IPS-18c (cell line): ENCODE measurements around the gene PCID2.

Source experiments
- H3K4me3 ChIP-seq: 2 replicates; pipeline ENCODE4 v1.7.0; 2013; ENCODE audit warnings: low read depth, mild to moderate bottlenecking, low read length, moderate library complexity; ENCODE audit not compliant: insufficient read depth
- H3K9me3 ChIP-seq: one replicate; pipeline ENCODE4 v1.6.1; 2013; ENCODE audit warnings: mild to moderate bottlenecking, low read length, moderate library complexity; ENCODE audit not compliant: control insufficient read depth, insufficient read depth

PCID2 gene

DNA sequence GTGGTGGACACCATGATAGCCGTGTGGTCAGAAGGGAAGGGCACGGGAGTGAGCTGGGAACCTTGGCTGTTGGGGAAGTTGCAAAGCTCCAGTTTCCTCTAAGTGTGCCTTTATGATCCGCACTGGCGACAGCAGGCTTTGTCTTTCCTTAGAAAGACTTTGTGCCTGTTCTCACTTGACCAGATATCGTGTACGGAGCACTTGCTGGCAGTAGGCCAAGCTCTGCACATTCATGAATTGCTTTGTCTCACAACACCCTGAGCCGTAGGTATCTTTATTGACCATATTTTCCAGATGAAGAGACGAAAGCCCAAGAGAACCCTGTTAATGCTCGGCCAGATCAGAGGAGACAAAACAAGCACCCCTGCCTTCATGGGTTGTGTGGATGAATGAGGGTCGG, 16.0 kb upstream of the PCID2 start:
- no peaks in the 10 kb centered on the region for H3K9me3 ChIP-seq
- no peak overlapping the region for H3K4me3 ChIP-seq

DNA sequence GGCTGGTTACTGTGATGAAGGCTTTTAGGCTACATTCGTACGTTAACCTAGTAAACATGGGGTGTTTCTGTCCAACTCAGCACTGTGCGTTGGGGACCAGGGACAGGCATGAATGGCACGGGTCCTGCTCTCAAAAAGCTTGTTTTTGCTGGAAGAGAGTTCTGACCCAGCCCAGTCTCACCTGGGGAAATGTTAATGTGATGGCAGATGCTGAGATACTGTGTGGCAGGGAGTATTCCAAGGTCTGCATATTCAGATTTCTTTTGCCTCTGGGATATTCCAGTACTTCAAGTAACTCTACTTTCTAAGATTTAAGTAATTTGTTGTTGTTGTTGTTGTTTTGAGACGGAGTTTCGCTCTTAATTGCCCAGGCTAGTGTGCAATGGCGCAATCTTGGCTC, 14.6 kb upstream of the PCID2 start:
- no peak overlapping the region for H3K4me3 ChIP-seq

DNA sequence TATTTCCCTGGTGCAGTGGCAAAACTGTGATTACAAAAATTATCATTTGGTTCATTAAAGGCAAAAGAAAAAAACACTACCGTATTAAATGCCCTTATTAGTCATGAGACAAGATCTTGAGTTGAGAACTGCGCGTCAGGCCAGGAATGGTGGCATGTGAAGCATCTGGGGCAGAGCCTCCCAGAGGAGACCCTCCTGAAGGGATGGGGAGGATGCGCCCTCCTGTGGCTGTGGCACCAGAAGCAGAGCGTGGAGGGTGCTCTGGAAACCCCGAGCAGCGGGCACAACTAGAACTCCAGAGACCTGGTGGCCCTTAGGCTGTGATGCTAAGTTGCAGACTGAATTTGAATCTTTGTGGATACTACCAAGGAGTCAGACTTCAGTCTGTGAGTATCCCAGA, 12.4 kb upstream of the PCID2 start:
- Histone ChIP-seq H3K4me3 (no peak overlapping the region), H3K9me3 (no peaks in the 10 kb centered on the region)

More for the DNA sequence above, 14.6 kb upstream of the PCID2 start:
- no peaks in the 10 kb centered on the region for H3K9me3 ChIP-seq

DNA sequence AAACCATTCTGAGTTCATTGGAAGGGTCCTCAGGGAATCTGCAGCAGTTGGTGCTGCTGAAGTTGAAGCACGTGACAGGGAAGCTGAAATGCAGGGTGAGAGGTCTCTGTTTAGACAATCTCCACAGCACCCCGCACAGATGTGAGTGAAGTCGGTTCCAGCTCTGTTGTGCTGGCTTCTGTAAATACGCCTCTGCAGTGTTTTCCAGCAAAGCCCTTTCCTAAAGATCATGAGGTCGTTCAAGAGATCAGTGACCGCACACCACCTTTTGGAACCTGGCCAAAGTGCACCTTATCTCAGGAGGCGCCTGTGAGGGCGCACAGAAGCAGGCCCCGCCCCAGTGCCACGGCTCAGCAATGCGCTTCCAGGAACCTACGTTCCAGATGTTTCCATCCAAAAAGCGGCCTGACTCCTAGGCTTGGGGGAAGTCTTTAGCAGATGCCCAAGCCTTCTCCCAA, 11.7 kb upstream of the PCID2 start:
- no peak overlapping the region for H3K4me3 ChIP-seq

DNA sequence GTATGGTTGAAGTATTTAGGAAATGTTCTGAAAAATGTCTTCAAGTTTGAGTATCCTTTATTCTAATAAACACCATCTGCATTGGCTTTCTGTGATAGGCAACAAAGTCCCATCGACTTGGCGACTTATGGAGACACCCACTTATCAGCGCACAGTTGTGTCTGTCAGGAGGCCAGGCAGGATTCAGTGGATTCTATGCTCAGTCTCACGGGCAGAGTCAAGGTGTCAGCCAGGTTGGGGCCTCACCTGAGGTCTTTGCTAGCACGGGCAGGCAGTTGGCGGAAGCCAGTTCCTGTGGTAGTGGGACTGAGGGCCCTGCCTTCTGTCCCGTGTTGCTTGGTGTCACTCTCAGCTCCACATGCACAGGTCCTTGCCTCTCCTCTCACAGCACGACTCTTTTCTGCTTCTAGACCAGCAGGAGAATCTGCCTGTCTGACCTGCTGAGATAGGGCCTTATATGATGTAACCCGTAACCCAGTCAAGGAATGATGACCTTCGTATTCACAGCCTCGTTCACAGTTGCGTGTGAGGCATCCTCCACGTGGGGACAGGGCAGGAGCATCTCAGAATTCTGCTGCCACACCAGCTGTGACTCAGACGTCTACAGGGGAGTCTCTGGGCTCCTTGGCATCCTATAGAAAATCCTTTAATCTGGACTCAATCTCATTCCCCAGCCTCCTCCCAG, 10.9 kb upstream of the PCID2 start:
- no peak overlapping the region for H3K4me3 ChIP-seq

More for the DNA sequence above, 11.7 kb upstream of the PCID2 start:
- H3K9me3 ChIP-seq: no peaks in the 10 kb centered on the region

DNA sequence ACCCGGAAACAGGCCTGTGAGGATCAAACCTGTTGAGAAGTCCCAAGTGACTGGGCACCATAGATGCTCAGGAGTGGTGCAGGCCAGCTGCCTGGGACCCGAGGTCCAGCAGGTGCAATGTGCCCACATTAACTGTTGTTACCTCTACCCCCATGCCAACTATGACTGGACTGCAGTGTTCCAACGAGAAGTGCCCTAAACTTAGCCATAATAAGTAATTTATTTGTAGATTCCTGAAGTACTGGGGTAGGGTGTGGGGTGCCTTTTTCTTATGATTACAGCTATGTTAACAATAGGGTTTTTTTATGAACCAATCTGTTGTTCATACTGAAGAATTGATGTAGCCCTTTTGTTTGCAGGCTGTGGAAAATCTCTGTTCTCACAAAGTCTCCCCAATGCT, 10.1 kb upstream of the PCID2 start:
- Histone ChIP-seq H3K4me3 (no peak overlapping the region), H3K9me3 (no peaks in the 10 kb centered on the region)

More for the DNA sequence above, 10.9 kb upstream of the PCID2 start:
- H3K9me3 ChIP-seq: no peaks in the 10 kb centered on the region

DNA sequence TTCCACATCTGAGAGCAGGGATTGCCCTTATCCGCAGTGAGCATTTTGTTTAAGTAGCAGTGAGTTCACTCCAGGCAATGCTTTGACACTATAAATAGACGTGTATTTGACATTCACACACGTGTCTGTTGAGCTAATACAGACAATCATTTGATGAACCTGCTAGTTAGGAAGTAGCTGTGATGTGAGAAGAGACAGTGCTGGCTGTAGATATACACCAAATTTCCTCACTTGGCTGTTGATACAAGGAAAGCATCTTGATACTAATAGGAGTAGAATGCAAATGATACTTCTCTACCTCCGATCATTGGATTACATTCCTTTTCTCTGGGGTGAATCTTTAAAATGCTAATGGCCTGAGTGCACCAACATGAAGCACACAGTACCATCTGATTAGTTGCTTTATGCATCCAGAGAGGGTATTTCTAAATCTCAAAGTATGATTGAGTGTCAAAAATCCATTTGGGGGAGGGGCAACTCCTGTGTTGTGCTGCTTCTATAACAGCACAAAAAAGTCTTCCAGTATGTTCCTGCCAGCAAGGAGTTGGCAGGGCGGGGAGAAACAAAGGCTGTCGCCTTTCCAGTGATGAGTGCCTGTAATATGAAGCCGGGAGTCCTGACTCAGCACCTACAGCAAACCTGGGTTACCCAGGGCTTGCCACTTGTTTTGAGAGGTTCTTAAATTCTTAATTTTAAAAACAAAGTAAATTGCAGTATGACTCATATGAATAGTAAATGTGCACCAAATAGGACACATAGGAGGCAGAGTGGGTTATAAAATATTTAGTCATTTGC, 8.0 kb upstream of the PCID2 start:
- no peaks in the 10 kb centered on the region for H3K9me3 ChIP-seq
- H3K4me3 ChIP-seq: no peak overlapping the region

DNA sequence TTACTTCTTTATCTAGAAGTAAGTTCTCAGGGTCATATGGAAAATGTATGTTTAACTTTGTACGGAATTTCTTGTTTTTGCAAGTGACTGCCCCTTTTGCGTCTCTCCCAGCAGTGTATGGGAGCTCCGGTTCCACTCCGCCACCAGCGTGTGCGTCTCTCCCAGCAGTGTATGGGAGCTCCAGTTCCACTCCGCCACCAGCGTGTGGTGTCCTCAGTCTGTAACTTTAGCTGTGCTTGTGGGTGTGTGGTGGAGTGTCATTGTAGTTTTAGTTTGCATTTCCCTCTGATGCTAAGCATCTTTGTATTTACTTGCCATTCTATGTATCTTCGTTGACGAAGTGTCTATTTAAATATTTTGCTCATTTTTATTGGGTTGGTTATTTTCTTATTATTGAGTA, 3.3 kb upstream of the PCID2 start:
- Histone ChIP-seq H3K9me3 (no peaks in the 10 kb centered on the region), H3K4me3 (no peak overlapping the region)

DNA sequence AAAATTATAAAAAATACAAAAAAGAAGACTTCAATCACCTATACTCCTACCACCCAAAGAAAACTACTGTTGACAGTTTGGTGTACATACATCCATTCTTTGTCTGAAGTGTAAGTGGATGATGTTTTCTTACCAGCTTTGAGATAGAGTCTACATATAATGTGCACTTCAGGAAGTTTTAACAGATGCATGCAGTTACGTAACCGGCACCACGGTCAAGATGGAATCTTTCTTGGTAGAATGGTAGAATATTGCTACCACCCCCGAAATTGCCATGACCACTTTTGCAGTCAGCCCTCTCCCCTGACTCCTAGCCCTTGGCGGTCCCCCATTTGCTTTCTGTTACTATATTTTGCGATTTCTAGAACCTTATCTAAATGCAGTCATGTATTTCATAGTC, 2.4 kb upstream of the PCID2 start:
- H3K4me3 ChIP-seq: no peak overlapping the region
- H3K9me3 ChIP-seq: no peaks in the 10 kb centered on the region

DNA sequence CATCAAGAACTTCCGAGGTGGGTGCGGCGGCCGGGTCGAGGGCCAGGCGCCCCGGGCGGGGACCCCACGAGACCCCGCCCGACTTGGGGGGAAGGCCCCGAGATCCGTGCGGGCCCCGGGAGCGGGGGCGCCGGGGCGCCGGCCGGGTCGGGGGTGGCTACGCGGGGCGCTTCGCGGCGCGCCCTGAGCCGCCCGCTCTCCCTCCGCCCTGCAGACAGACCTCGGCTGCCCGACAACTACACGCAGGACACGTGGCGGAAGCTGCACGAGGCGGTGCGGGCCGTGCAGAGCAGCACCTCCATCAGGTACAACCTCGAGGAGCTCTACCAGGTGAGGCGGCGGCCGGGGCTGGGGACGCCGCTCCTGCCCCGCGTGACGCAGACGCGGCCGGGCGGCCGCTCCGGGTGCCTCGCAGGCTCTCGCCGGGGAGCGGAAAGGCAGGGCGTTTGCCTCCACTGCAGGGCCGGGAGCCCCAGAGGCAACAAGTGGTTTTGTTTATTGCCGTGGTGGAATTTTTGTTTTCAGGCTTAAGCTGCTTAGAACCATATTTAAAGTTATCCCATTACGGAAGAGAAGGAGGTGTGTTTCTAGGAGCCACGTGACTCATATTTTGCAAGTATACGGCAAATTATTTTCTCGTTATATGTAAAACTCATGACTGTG, 1.4 kb upstream of the PCID2 start:
- no peaks in the 10 kb centered on the region for H3K9me3 ChIP-seq
- H3K4me3 ChIP-seq: peak overlapping the region; percentile 93

DNA sequence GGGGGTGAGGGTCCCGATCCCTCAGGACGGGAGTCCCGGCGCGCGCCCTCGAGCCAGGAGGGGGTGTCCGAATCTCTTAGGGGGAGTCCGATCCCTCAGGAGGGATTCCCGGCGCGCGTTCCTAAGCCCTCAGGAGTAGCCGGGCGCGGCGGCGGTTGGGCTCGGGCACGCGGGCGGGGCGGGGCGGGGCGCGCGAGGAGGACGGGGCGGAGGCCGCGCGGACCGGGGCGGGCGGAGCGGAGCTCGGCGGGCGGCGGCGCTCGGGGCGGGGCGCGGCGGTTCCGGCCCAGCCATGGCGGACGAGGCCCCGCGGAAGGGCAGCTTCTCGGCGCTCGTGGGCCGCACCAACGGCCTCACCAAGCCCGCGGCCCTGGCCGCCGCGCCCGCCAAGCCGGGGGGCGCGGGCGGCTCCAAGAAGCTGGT, 878 bp upstream of the PCID2 start, which contains the start of gene CUL4A:
CUL4A (plus strand) TSS at position 278 of the 423 bp plus-strand sequence; CDS start at position 293, 15 bp downstream.
- Histone ChIP-seq H3K4me3 (peak within 1 kb of the TSS; percentile 98), H3K9me3 (no peaks in the 10 kb centered on the region)

DNA sequence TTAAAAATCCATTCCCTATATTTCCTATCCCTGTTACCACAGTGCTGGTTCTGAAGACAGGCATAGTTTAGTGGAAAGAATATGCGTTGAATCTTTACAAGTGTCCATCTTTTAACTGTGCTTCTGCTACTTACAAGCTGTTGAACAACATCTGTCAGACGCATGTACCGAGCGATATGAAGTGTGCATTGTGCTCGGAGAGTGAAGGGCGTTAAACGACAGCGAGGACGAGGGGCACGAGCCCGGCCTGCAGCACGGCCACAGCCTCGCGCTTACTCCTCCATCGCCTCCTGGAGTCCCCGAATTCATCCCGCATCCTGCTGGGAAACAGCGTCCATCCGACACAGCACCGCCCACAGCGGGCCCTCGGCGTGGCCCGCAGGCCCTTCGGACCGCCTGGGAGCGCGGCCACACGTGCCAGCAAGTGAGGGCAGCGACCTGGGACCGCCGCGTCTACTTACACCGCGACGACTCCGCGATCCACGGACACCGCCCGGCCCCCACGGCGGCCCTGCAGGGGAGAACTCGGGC, 514 bp downstream of the PCID2 start:
- Histone ChIP-seq H3K4me3 (peak overlapping the region; percentile 98), H3K9me3 (no peaks in the 10 kb centered on the region)

DNA sequence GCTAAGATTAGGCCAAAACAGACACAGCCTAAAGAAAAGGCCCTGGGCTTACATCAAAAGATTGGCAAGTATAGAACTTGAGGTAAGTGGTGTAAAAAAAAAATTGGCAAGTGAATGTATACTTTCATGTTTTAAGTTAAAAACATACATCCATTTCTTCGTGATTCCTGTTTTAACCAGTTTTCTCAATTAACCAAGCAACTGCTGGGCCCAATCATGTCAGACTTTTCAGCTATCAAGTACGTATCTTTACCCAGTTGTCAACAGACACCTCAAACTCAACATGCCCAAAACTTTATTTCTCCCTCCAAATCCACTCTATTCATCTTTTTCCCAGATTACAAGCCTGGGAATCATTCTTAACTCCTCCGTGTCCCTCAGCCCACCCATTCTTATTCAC, 1.0 kb downstream of the PCID2 start:
- H3K9me3 ChIP-seq: no peaks in the 10 kb centered on the region
- H3K4me3 ChIP-seq: peak overlapping the region; percentile 98

DNA sequence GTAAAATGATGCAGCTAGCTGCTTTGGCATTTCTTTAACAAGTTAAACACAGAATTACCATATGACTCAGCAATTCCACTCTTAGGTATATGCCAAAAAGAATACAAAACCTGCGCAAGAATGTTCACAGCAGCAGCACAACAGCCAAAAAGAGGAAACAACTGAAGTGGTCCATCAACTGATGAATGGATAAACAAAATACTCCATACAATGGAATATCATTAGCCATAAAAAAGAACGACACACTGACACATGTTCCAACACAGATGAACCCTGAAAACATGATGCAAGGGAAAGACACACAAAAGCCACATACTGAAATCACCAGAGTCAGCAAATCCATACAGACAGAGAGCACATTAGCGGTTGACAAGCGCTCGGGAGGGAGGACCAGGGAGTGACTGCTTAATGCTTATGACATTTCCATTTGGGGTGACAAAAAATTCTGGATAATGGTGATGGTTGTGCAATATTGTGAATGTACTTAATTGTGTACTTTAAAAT, 3.0 kb downstream of the PCID2 start:
- no peaks in the 10 kb centered on the region for H3K9me3 ChIP-seq

DNA sequence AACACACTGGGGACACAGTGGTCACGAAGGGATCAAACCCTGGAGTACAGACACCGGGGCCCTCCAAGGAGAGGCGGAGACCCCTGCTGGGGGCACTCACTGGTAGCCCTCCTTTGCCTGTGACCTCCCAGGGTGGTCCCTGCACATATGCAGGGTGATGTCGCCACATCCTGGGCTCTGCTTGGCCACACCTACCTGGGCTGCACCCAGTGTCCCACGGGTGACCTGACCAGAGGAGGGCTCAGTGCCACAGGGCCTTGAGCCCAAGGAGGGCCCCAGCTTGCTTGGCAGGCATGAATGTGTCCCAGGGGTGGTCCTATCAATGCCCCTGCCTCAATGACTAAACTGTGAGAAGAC, 4.1 kb downstream of the PCID2 start:
- Histone ChIP-seq H3K9me3 (no peaks in the 10 kb centered on the region), H3K4me3 (no peak overlapping the region)

More for the DNA sequence above, 3.0 kb downstream of the PCID2 start:
- H3K4me3 ChIP-seq: no peak overlapping the region

DNA sequence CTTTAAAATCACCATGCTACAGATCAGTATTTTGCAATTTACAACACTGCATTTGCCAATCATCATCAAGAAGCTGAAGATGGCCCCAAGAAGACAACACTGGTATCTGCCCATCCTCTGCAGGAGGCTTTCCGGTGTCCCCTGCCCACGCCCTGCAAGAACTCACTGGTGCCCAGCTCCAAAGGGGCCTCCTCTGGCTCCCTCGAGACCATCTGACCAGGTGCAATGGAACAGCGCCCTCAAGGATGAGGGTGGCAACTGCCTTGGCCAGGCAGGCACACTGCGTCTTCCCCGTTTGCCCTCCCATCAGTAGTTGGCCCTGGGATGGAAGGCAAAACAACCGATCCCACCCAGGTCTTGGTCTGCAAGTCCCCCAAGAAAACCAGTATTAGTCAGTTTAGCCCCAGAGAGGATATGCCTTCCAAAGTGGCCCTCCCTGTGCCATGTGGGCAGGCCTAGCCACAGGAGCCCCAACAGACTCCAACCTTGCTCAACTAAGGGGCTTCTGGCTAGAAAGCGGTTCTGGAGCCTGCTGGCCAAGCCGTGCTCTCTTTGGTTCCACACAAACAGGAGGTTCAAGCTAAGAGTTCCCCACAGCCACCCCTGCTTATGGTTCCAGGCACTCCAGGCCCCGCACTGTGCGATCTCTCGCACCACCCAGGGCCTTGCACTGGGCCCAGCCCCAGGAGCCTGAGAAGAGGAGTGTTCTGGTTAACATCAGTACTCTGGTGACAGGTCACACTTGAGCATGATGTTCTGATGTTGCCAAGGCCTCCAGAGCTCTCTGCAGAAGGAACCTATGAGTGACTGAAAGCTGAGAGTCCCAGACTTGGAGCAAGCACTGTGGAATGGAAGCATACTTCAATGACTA, 4.7 kb downstream of the PCID2 start:
- Histone ChIP-seq H3K9me3 (no peaks in the 10 kb centered on the region), H3K4me3 (no peak overlapping the region)

DNA sequence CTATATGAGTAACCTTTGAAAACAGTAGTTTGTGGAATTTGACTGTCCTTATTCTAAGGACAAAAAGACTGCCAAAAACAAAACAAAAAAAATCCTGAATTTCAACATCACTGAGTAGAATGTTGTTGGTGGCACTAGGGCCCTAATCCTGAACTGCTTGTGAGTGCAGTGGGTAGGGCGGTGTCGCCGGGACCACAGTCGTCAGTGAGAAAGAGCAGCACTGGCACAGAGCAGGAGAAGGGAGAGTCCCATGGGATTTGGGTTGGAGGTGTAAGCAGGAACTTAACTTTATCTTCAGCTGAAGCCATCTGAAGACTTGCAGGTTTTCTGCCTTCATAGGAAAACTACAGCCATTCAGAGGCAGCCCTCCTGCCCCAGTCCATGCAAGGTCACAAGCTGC, 5.6 kb downstream of the PCID2 start:
- no peaks in the 10 kb centered on the region for H3K9me3 ChIP-seq
- H3K4me3 ChIP-seq: no peak overlapping the region
